ENCODE measurements around the gene BEX4. TPM values are rescaled to one million over a fixed set of nuclear protein-coding genes. Genes with fewer than 3 reads are reported as not detected.

BEX4 gene
- total RNA-seq, 1 experiment from 2014 or later: 0.74 TPM

DNA sequence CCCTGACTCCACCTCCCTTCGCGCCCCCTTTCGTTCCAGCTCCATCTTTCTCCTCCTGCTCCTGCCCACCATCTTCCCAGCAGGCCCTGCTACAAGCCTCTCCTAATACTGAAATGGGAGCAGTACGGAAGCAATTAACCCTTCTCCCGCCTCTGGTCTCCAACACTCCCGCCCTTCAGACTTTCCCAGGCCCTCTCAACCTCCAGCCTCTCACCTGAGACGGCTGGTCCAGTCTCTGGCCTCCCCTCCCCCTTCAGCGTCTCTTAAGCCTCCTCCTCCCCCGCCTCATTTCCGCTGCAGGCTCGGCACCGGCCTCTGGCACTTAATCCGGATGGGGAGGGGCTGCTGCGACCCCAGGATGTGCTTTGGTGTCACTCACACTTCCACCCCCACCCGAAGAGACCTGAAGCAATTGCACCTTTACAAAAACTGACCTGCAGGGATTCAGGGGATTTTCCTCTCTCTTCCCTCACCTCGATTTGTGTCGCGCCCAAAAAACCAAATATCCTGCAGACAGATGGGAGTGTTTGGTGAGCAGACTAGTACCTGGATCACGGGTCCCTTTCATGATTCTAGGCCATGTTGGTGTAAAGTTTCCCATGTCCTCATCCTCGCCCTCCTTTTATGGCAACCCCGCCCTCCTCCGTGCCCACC, 39.4 kb downstream of the BEX4 start:
- Histone ChIP-seq H3K36me3 (peaks cover 10% of the 10 kb centered on the region), H3K27ac (peak overlapping the region; percentile 22; the same call in 1 of the 2 replicates), H3K4me3 (peak overlapping the region; percentile 52), H3K27me3 (replicated peaks) (no peaks in the 10 kb centered on the region), H3K9me3 (replicated peaks) (no peaks in the 10 kb centered on the region), H3K4me1 (replicated peaks) (peaks cover 3% of the 10 kb centered on the region; the same call in 1 of the 2 replicates)
- peak in 1 of 2 experiments; percentile 22 for DNase-seq (ENCODE audit: low read depth in 1 of 2, low spot score in 2 of 2)

DNA sequence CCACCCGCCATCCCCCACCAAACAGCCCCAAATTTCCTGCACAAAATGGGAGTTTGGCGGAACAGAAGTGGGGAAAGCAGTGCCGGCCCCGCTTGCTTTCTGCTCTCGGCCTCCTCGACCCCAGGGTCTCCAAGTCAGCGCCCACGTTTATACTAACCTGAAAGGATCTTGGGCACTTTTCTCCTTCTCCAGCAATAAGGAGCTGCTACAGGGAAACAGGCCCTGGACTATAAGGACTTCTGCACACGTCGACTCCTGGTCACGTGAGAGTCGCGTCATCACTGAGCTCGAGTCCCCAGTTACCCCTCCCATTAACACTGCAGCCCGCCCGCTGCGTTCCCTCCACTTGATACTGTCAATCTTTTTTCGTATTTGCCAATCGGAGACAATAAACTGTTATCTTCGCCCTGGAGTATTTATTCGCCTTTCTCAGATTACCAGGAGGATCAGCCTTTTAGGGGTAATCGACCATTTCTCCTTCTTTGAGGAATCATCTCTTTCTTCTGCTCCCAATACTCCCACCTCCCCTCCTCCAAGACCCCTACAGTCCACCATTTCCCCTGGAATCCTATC, 40.1 kb downstream of the BEX4 start, which contains the start of gene TCEAL8:
Gene TCEAL8 (minus strand): TSS at position 235 of the 573 bp plus-strand sequence. CDS start 1,176 bp downstream, outside the sequence.
- Histone ChIP-seq H3K27ac (peak within 1 kb of the TSS; percentile 22; the same call in 1 of the 2 replicates), H3K4me3 (peak within 1 kb of the TSS; percentile 52), H3K4me1 (replicated peaks) (peaks cover 3% of the 10 kb centered on the region; the same call in 1 of the 2 replicates), H3K36me3 (peaks cover 10% of the 10 kb centered on the region), H3K9me3 (replicated peaks) (no peaks in the 10 kb centered on the region), H3K27me3 (replicated peaks) (no peaks in the 10 kb centered on the region)
- DNase-seq (ENCODE audit: low read depth in 1 of 2, low spot score in 2 of 2): peak; percentile 38 to 60

GRCh38 chrX:103256651-103257050, 41.7 kb downstream of the BEX4 start:
- H3K4me3 ChIP-seq: no peak overlapping the region
- no peaks in the 10 kb centered on the region for H3K27me3 ChIP-seq (replicated peaks)
- H3K9me3 ChIP-seq (replicated peaks): no peaks in the 10 kb centered on the region
- H3K36me3 ChIP-seq: peaks cover 10% of the 10 kb centered on the region
- peaks cover 3% of the 10 kb centered on the region; the same call in 1 of the 2 replicates for H3K4me1 ChIP-seq (replicated peaks)
- no peak overlapping the region for H3K27ac ChIP-seq
- DNase-seq (ENCODE audit: low read depth in 1 of 2, low spot score in 2 of 2): no peak

- no peak overlapping the region for H3K27ac ChIP-seq
- H3K36me3 ChIP-seq: peaks cover 6% of the 10 kb centered on the region
- H3K9me3 ChIP-seq (replicated peaks): no peaks in the 10 kb centered on the region
- H3K27me3 ChIP-seq (replicated peaks): no peaks in the 10 kb centered on the region
- H3K4me3 ChIP-seq: no peak overlapping the region
- no peak for DNase-seq (ENCODE audit: low read depth in 1 of 2, low spot score in 2 of 2)
- H3K4me1 ChIP-seq (replicated peaks): peaks cover 3% of the 10 kb centered on the region; the same call in 1 of the 2 replicates
Observed at GRCh38 chrX:103258275-103258674, 43.4 kb downstream of the BEX4 start.

Other genes with a start within 250 kb of the BEX4 start
- not detected in 2 replicates for gene BEX1, start 150.9 kb upstream of the BEX4 start, total RNA-seq (2014; rRNA removed; shearing (Covaris generic))
- not detected in 2 replicates for gene NXF3, start 122.0 kb upstream of the BEX4 start, total RNA-seq (2014; rRNA removed; shearing (Covaris generic))
- gene TCEAL8, start 40.0 kb downstream of the BEX4 start, total RNA-seq (2014; rRNA removed; shearing (Covaris generic)): 76.1 and 96.0 TPM in 2 replicates
- not detected in 2 replicates for gene TCEAL5, start 61.6 kb downstream of the BEX4 start, total RNA-seq (2014; rRNA removed; shearing (Covaris generic))
- not detected in 2 replicates for gene BEX2, start 95.9 kb downstream of the BEX4 start, total RNA-seq (2014; rRNA removed; shearing (Covaris generic))
- gene TCEAL7, start 115.1 kb downstream of the BEX4 start, total RNA-seq (2014; rRNA removed; shearing (Covaris generic)): not detected in 2 replicates
- 171 and 277 TPM in 2 replicates for gene TCEAL9, start 141.4 kb downstream of the BEX4 start, total RNA-seq (2014; rRNA removed; shearing (Covaris generic))
- 303 and 319 TPM in 2 replicates for gene BEX3, start 161.4 kb downstream of the BEX4 start, total RNA-seq (2014; rRNA removed; shearing (Covaris generic))

Measured in SJSA1 (cell line).